Skin of body (tissue), 3 donors: ENCODE data around the gene LAMC1. TPM values are rescaled to one million over a fixed set of nuclear protein-coding genes. Genes with fewer than 3 reads are reported as not detected.

Experiments
- DNase-seq: peaks from one replicate; lab custom pipeline; 2025; lab: John Stamatoyannopoulos, UW
- small RNA-seq: library from RNA; depleted of rRNA; stranded (forward); fragments of <200 nt; gene quantifications from one replicate; pipeline ENCODE3, GENCODE V24; 2014; ENCODE audit warnings: low replicate concordance
- total RNA-seq: library from RNA; depleted of rRNA; stranded (reverse); fragments of >200 nt; gene quantifications from one replicate; pipeline ENCODE4 v1.2.3, GENCODE V29; 2014

Gene LAMC1
- total RNA-seq, 1 donor from 2014 or later: 271 TPM

DNA sequence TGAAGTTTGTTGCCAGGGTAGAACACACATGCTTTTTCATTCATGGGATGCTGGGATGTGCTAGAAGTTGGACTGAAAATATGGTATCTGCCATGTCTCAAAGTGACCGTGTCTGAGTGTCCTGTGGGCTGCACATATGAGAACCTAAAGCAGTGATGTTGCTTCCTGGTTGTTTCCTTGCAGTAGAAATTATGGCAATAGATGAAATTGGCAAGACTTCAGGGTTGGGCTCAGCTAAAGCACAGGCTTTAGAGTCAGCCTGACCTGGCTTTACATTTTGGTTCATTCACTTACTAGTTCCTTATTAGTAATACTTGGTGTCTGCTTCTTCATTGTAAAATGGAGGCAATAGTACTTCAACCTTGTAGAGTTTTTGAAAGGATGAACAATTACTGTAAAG lies 165.0 kb downstream of the LAMC1 start:
- no peak for DNase-seq

DNA sequence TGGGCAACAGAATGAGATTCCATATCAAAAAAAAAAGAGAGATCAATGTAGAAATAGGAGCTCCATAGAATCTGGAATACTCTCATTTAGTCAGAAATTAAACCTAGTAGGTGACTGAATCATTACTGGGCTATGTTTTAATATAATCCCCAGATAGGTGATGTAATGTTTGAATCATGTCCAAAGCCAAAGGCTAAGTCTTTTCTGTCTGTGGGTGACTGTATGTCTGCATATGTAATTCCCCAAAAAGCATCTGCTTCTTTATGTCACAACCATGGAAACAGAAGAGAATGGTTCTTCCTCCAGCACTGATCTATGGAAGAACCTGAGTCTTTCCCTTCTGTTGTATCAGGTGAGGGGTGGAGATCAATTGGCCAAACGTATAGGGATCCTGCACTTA lies 168.6 kb downstream of the LAMC1 start:
- peak; percentile 33 for DNase-seq

- DNase-seq: no peak
Measured at GRCh38 chr1:183193963-183194525, 170.8 kb downstream of the LAMC1 start.

GRCh38 chr1:183194527-183195141 lies 171.4 kb downstream of the LAMC1 start:
- no peak for DNase-seq

DNA sequence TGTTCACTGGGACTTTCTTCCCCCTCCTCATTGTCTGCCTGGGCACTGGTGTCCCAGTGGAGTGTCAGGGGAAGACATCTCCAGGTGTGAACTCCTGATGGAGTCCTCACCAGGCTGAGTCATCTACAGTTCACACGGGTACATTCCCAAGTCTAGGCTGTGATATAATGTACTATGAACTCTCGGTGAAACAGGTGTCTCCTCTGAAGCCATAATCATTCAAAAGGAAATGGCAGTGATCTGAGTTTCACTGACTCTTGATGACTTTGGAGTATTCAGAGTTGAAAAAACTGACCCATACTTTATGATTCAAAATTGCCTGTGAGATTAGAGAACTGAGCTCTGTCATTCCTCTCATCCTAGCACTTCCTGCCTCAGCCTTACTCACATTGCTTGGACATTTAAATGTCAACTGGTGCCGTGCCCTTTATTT lies 171.9 kb downstream of the LAMC1 start:
- DNase-seq: no peak

Small RNA genes within 50 kb of the gene (small RNA-seq; reads per million reads assigned to genes)
- not detected for gene RNU6-41P

Other genes starting within 250 kb of the LAMC1 start
- 48.0 TPM for gene NPL, start 233.6 kb upstream of the LAMC1 start, total RNA-seq
- gene DHX9, start 184.1 kb upstream of the LAMC1 start, total RNA-seq: 142 TPM
- gene SHCBP1L, start 70.3 kb upstream of the LAMC1 start, total RNA-seq: 0.30 TPM
- gene LAMC2, start 162.8 kb downstream of the LAMC1 start, total RNA-seq: 14.1 TPM